OCI-LY7 (cell line): Measurements from ENCODE around the gene C1orf185.

ENCODE experiments used
- EZH2phosphoT487 ChIP-seq: fragments of 200-600 bp; sonication (generic); IDR thresholded peaks from 2 replicates; pipeline ENCODE4 v1.6.1; 2018; ENCODE audit warnings: low read depth, borderline replicate concordance, mild to moderate bottlenecking, mixed run types, antibody characterized with exemption, low read length, moderate library complexity, mixed read lengths
- TF ChIP-seq, protein P1 (sequence below): fragments of 200-600 bp; sonication (generic); conservative IDR thresholded peaks from 2 replicates; pipeline ENCODE4 v1.5.1; 2014; ENCODE audit warnings: mild to moderate bottlenecking, antibody characterized with exemption, low read length, moderate library complexity, mixed read lengths

DNA sequence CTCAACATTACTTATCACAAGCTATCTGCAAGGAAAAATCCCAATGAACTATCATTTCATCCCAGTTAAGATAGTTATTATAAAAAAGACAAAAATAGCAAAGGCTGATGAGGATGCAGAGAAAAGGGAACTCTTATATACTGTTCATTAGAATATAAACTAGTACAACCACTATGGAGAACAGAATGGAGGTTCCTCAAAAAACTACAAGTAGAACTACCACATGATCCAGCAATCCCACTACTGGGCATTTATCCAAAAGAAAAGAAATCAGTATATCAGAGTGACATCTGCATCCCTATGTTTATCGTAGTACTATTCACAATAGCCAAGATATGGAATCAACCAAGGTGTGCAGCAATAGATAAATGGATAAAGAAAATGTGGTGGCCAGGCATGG lies 4.9 kb upstream of the C1orf185 start:
- TF ChIP-seq, protein P1, sequence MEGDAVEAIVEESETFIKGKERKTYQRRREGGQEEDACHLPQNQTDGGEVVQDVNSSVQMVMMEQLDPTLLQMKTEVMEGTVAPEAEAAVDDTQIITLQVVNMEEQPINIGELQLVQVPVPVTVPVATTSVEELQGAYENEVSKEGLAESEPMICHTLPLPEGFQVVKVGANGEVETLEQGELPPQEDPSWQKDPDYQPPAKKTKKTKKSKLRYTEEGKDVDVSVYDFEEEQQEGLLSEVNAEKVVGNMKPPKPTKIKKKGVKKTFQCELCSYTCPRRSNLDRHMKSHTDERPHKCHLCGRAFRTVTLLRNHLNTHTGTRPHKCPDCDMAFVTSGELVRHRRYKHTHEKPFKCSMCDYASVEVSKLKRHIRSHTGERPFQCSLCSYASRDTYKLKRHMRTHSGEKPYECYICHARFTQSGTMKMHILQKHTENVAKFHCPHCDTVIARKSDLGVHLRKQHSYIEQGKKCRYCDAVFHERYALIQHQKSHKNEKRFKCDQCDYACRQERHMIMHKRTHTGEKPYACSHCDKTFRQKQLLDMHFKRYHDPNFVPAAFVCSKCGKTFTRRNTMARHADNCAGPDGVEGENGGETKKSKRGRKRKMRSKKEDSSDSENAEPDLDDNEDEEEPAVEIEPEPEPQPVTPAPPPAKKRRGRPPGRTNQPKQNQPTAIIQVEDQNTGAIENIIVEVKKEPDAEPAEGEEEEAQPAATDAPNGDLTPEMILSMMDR = no peak
- TF ChIP-seq EZH2phosphoT487 = no peak
